A673 (cell line): ENCODE measurements around the gene NAXE. TPM values are rescaled to one million over a fixed set of nuclear protein-coding genes. Genes with fewer than 3 reads are reported as not detected.
A peak's percentile ranks its signal among the peaks of the same experiment; 100 is the strongest.

Experiments used
- BruUV-seq: library from RNA; stranded (reverse); fragments of 400-500 nt; replicated peaks from 2 replicates; lab custom pipeline; 2021; lab: Mats Ljungman, UMichigan
- CTCF ChIA-PET: fragments of 300-600 bp; sonication (Branson Sonifier 250); formaldehyde crosslinking; loops from one replicate; lab custom pipeline; 2022; ENCODE audit warnings: antibody characterized with exemption; lab: Charles Lee
- POLR2A ChIA-PET: fragments of 300-600 bp; sonication (Branson Sonifier 250); formaldehyde crosslinking; loops from one replicate; lab custom pipeline; 2022; ENCODE audit warnings: antibody characterized with exemption; ENCODE audit not compliant: low non-redundant PET; lab: Charles Lee
- DNase-seq: peaks from one replicate; pipeline ENCODE4 v3.0.0-alpha.2; 2015; ENCODE audit warnings: low spot score
- H3K27ac ChIP-seq: fragments of 200-600 bp; sonication (generic); 2 replicates; pipeline ENCODE4 v1.5.1; 2016; ENCODE audit warnings: mixed run types, low read depth, mild to moderate bottlenecking, mixed read lengths, antibody characterized with exemption, low read length; ENCODE audit not compliant: poor library complexity, severe bottlenecking
- H3K27me3 ChIP-seq: fragments of 200-600 bp; sonication (generic); replicated peaks from 2 replicates; pipeline ENCODE4 v1.6.1; 2017; ENCODE audit warnings: mixed run types, low read depth, mild to moderate bottlenecking, mixed read lengths, antibody characterized with exemption, low read length; ENCODE audit not compliant: insufficient read depth, poor library complexity
- H3K36me3 ChIP-seq: fragments of 200-600 bp; sonication (generic); 2 replicates; pipeline ENCODE4 v1.6.1; 2016; ENCODE audit warnings: mixed run types, mild to moderate bottlenecking, mixed read lengths, antibody characterized with exemption, low read length; ENCODE audit not compliant: insufficient read depth, poor library complexity, severe bottlenecking
- H3K4me1 ChIP-seq: fragments of 200-600 bp; sonication (generic); 2 replicates; pipeline ENCODE4 v1.6.1; 2017; ENCODE audit warnings: mixed run types, mild to moderate bottlenecking, mixed read lengths, antibody characterized with exemption, low read length; ENCODE audit not compliant: insufficient read depth, poor library complexity, severe bottlenecking
- H3K4me3 ChIP-seq: fragments of 200-600 bp; sonication (generic); 2 replicates; pipeline ENCODE4 v1.5.1; 2016; ENCODE audit warnings: low read depth, mixed run types, mild to moderate bottlenecking, mixed read lengths, low read length; ENCODE audit not compliant: poor library complexity, severe bottlenecking
- H3K9me3 ChIP-seq: fragments of 200-600 bp; sonication (generic); 2 replicates; pipeline ENCODE4 v1.6.1; 2016; ENCODE audit warnings: mixed run types, low read depth, mild to moderate bottlenecking, mixed read lengths, antibody characterized with exemption, low read length; ENCODE audit not compliant: poor library complexity, severe bottlenecking
- EZH2 ChIP-seq: fragments of 200-600 bp; sonication (generic); IDR thresholded peaks from 2 replicates; pipeline ENCODE4 v1.6.1; 2017; ENCODE audit warnings: borderline replicate concordance, low read depth, mild to moderate bottlenecking, mixed read lengths, antibody characterized with exemption, low read length; ENCODE audit not compliant: poor library complexity, severe bottlenecking
- intact Hi-C: fragments of 100-400 bp; cut with micrococcal nuclease; formaldehyde crosslinking; loops from one replicate; pipeline ENCODE4 v1.10.0; 2022; ENCODE audit not compliant: unreplicated experiment
- total RNA-seq: library from RNA; stranded (reverse); gene quantifications from 2 replicates; pipeline ENCODE4 v1.2.3, GENCODE V29; 2021
- TF ChIP-seq, protein P1 (sequence below): fragments of 300-800, 200-600 bp; sonication (generic); conservative IDR thresholded peaks from 2 replicates; pipeline ENCODE4 v1.5.1; 2017; ENCODE audit warnings: low read depth, mild to moderate bottlenecking, antibody characterized with exemption, low read length, moderate library complexity, mixed read lengths

Gene NAXE
- total RNA-seq, 1 experiment from 2014 or later = 125 TPM

DNA sequence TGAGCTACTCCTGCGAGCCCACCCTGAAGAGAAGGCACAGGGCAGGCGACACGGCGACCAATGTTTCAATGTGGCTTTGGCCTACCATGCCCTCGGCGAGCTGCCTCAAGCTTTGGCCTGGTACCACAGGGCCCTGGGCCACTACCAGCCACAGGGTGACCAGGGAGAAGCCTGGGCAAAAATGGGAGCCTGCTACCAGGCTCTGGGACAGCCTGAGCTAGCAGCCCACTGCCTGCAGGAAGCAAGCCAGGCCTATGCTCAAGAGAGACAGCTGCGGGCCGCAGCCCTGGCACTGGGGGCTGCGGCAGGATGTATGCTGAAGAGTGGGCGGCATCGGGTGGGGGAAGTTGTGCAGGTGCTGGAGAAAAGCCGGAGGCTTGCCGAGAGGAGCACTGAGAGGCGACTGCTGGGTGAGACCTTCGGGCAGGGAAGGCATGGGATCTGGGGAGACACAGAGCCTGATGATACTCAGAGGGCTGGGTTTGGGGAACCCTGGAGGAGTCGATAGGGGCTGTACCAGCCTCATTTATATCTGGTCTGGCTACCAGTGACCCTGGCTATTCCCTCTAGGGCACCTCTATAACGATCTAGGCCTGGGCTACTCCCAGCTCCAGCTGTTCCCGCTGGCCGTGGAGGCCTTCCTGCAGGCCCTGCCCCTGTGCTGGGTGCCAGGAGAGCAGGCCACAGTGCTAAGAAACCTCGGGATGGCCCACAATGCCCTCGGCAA is 9.8 kb upstream of the NAXE start:
- no peaks in the 10 kb centered on the region for H3K27me3 ChIP-seq
- H3K4me1 ChIP-seq = no peaks in the 10 kb centered on the region
- no peak for DNase-seq
- no peaks in the 10 kb centered on the region for H3K36me3 ChIP-seq
- TF ChIP-seq EZH2 = no peak
- TF ChIP-seq, protein P1, sequence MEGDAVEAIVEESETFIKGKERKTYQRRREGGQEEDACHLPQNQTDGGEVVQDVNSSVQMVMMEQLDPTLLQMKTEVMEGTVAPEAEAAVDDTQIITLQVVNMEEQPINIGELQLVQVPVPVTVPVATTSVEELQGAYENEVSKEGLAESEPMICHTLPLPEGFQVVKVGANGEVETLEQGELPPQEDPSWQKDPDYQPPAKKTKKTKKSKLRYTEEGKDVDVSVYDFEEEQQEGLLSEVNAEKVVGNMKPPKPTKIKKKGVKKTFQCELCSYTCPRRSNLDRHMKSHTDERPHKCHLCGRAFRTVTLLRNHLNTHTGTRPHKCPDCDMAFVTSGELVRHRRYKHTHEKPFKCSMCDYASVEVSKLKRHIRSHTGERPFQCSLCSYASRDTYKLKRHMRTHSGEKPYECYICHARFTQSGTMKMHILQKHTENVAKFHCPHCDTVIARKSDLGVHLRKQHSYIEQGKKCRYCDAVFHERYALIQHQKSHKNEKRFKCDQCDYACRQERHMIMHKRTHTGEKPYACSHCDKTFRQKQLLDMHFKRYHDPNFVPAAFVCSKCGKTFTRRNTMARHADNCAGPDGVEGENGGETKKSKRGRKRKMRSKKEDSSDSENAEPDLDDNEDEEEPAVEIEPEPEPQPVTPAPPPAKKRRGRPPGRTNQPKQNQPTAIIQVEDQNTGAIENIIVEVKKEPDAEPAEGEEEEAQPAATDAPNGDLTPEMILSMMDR = no peak
- BruUV-seq = no TSS peak
- intact Hi-C loops = loop anchor here (5.0 kb wide), 1 partner anchor 95 kb away; the partner anchor contains the start of gene NES
- POLR2A ChIA-PET = interaction anchor here (0.6 kb wide), 1 partner anchor 55 kb away, joined by 6 read pairs; no protein-coding TSS in a partner anchor
- CTCF ChIA-PET = no interaction called here
- H3K27ac ChIP-seq = no peak overlapping the region
- no peaks in the 10 kb centered on the region for H3K9me3 ChIP-seq
- H3K4me3 ChIP-seq = no peak overlapping the region

- no peaks in the 10 kb centered on the region for H3K36me3 ChIP-seq
- POLR2A ChIA-PET = no interaction called here
- BruUV-seq = no TSS peak
- intact Hi-C loops = loop anchor here (5.0 kb wide), 1 partner anchor 95 kb away; the partner anchor contains the start of gene NES
- CTCF ChIA-PET = no interaction called here
- no peak for TF ChIP-seq EZH2
- TF ChIP-seq, protein P1 = no peak
- H3K4me1 ChIP-seq = no peaks in the 10 kb centered on the region
- DNase-seq = no peak
- H3K4me3 ChIP-seq = no peak overlapping the region
- no peaks in the 10 kb centered on the region for H3K27me3 ChIP-seq
- no peaks in the 10 kb centered on the region for H3K9me3 ChIP-seq
- no peak overlapping the region for H3K27ac ChIP-seq
Measured at GRCh38 chr1:156582388-156583017, 9.1 kb upstream of the NAXE start.

DNA sequence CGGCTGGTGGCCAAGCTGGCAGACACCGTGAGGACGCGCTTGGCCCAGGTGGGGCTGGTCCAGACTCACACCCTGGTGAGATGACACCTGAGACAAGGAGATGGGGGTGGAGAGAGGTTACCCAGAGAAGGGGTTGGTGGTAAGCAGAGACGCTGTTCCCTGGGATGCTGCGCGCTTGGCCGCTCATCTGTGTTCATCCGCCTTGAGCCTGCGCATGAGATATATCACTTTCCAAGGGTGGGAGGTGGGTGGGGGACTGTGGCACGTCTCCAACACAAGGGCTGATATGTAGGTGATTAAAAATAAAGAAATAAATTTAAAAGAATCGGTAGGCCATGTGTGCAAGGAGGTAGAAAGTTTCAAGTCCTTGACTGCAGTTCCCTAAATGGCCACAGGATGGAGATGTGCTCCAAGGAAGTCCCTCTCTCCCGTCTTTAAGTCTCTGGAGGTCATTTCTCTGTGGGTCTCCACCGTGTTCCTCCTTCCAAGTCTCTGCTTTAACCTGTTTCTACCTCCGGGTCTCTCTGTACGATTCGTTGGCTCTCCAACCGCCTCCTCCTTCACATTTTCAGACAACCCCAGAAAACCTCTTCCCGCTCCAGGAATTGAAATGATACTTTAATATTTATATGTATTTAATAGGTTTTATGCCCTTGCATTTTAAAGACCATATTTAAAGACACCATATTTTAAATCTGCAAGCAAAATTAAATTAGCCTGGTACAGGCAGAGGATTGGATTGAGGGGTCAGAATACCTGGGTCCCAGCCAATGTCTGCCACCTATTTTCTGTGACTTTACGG is 7.6 kb upstream of the NAXE start:
- H3K4me1 ChIP-seq = no peaks in the 10 kb centered on the region
- no TSS peak for BruUV-seq
- peak; percentile 86 for DNase-seq
- H3K27me3 ChIP-seq = no peaks in the 10 kb centered on the region
- POLR2A ChIA-PET = no interaction called here
- no peaks in the 10 kb centered on the region for H3K36me3 ChIP-seq
- intact Hi-C loops = loop anchor here (5.0 kb wide), 1 partner anchor 93 kb away; the partner anchor contains the start of gene NES
- no peaks in the 10 kb centered on the region for H3K9me3 ChIP-seq
- no peak overlapping the region for H3K4me3 ChIP-seq
- CTCF ChIA-PET = interaction anchor here (0.5 kb wide), 1 partner anchor 25 kb away, joined by 3 read pairs; no protein-coding TSS in a partner anchor
- no peak for TF ChIP-seq EZH2
- TF ChIP-seq, protein P1 = peak; percentile 85
- H3K27ac ChIP-seq = no peak overlapping the region
